Activated CD8-positive, alpha-beta memory T cell treated with anti-CD3 and anti-CD28 coated beads, Interleukin-2, amount 50 U/mL, for 24 hours (primary cell): ENCODE results near the gene ADAMTS7.
"Not testable (repeated sequence)": the region's sequence is repeated elsewhere in the genome, so short reads cannot be mapped to it uniquely, and the experiment has no call there.

Experiments used
- DNase-seq: peaks from one replicate; pipeline ENCODE4 v3.0.0-alpha.2; 2020; ENCODE audit errors: extremely low read depth

The ADAMTS7 gene

DNA sequence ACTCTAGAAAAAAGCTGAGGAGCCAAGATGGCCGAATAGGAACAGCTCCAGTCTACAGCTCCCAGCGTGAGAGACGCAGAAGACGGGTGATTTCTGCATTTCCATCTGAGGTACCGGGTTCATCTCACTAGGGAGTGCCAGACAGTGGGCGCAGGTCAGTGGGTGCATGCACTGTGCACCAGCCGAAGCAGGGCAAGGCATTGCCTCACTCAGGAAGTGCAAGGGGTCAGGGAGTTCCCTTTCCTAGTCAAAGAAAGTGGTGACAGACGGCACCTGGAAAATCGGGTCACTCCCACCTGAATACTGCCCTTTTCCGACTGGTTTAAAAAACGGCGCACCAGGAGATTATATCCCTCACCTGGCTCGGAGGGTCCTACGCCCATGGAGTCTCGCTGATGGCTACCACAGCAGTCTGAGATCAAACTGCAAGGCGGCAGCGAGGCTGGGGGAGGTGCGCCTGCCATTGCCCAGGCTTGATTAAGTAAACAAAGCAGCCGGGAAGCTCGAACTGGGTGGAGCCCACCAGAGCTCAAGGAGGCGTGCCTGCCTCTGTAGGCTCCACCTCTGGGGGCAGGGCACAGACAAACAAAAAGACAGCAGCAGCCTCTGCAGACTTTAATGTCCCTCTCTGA is 91.3 kb downstream of the ADAMTS7 start:
- not testable (repeated sequence) for DNase-seq

DNA sequence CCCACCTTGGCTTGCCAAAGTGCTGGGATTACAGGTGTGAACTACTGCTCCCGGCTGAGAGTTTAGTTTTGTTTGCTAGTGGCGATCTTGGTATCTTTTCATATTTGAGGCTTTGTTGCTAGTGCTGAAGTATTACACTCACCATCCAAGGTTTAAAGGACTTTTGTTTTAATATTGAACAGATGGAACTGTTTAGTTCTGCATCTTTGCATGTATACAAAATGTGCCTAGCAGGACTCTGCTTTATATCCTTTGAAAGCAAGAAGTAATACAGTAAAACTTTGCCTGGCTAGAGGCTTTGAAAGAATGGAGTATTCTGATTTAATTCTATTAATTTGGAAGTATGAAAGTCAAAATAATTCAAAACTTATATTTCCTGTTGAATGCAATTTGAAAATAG is 92.4 kb downstream of the ADAMTS7 start:
- no peak for DNase-seq

DNA sequence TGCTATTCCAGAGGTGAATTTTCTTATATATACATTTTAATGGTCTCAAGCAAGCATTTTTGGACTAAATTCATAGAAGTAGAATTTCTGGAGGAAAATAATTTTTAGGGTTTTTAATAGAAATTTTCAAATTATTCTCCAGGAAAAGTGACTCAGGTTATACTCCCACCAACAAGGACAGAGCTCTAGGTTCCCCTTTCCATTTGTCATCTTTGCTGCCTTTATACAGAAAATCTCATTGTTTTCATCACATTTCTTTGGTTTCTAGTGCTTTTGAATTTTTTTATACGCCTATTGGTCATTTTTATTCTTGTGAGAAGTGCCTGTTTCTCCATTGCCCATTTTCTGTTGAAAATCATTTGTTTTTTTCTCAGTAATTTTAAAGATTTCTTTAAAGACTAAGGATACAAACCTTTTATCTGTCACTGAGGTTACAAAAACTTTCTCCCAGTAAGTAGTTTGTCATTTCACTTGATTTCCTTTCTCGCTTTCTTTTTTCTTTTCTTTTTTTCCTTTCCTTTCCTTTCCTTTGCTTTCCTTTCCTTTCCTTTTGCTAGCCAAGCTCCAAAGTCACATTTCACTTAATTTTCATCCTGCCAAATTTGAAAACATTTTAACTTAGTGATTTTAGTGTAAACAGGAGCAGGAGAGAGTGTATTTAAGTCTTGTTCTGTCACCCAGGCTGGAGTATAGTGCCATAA is 93.2 kb downstream of the ADAMTS7 start:
- DNase-seq, result no peak

- no peak for DNase-seq
Measured at GRCh38 chr15:78716651-78717050, 94.6 kb downstream of the ADAMTS7 start.

GRCh38 chr15:78715930-78716329 is 95.3 kb downstream of the ADAMTS7 start:
- no peak for DNase-seq

DNA sequence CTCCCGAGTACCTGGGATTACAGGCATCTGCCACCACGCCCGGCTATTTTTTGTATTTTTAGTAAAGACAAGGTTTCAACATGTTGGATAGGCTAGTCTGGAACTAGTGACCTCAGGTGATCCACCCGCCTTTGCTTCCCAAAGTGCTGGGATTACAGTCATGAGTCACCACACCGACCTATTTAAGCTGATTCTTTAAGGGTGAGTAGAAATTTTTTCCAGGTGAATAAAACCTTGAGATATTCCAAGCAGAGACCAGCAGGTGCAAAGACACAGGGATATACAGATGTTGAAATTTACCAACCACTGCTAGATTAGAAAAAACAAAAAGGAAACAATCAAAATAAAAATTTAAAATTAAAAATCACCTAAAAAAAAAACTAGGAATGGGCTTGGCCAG is 95.8 kb downstream of the ADAMTS7 start:
- DNase-seq, result no peak

DNA sequence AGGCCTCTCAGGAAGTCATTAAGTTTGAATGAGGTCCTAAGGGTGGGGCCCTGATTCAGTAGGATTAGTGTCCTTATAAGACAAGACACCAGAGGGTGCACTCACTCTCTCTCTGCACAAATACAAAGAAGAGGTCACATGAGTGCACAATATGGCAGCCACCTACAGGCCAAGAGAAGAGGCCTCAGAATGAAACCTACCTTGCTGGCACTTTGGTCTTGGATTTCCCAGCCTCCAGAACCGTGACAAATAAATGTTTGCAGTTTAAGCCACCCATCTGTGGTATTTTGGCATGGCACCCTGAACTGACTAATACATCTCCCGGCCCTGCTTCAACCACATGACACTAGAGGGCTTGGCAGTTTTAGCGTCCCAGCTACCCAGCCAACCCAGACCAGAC is 96.4 kb downstream of the ADAMTS7 start:
- DNase-seq, result no peak

DNA sequence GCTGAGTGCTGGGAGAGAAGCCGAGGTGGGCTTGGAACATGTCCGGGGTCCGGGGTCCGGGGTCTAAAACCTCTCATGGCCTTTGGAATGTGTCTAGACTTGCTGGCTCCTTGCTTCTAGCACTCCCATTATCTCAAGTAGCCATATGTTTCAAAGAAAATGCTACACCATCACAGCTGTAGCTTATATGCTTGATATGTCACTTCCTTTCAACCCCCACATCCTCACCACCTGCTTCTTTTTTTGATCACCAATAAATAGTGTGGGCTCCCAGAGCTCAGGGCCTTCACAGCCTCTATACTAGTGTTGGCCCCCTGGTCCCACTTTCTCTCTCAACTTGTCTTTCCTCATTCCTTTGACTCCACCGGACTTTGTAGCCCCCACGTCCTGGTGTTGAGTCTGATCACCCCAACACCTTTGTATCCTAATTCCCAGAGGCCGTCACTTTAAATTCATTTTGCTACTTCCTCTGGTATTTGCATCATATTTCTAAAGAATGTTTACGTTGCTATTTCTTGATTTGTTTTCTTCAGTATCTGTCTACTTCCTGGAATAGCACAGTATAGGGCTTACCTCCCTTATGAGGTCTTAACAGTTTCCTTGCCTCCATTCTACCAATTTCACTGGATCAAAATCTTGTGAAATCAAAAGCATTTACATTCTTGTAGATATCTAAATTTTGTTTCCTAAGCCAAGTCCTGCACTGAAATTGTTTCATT is 98.3 kb downstream of the ADAMTS7 start:
- no peak for DNase-seq

- DNase-seq, result no peak
Measured at GRCh38 chr15:78711638-78712037, 99.6 kb downstream of the ADAMTS7 start.

DNA sequence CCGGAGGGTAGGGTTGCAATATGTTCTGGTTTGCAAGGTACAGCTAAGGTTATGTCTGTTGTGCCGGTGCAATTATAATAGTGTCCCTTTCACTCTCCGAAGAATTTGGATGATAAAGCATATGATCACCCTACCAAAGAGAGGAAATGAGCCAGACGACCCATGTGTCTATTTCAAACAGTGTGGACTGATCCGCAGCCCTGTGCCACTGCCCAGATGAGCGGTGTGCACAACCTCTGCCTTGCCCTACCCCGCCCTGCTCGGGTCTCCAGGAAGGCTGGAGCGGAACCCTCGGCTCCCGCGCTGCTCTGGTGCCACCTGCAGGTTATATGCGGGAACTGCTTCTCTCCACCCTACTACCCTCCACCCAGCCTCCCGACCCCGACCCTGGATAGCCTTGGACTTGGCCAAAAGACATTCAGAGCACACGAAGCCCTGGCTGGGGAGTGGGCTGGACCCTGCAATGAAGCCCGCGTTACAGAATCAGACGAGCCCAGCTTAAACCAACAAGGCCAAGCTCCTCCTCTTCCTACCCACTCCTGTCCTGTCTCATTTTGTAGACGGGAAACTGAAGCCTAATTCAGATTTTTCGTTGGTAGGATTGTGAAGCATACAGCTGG is 101.9 kb downstream of the ADAMTS7 start:
- peak; percentile 21 for DNase-seq
